Muscle of leg (tissue), 11 donors: Measurements from ENCODE around the gene CFAP210. TPM values are rescaled to one million over a fixed set of nuclear protein-coding genes. Genes with fewer than 3 reads are reported as not detected.
A peak's percentile ranks its signal among the peaks of the same experiment; 100 is the strongest.

ENCODE experiments used
- DNase-seq: peaks from one replicate; pipeline ENCODE4 v3.0.0; 2013
- H3K27ac ChIP-seq: one replicate; pipeline ENCODE4 v1.5.1; 2013; ENCODE audit warnings: mild to moderate bottlenecking, low read length, control low read depth
- H3K27me3 ChIP-seq: one replicate; pipeline ENCODE4 v1.6.1; 2013; ENCODE audit warnings: low read length; ENCODE audit not compliant: control insufficient read depth, insufficient read depth
- H3K36me3 ChIP-seq: one replicate; pipeline ENCODE4 v1.6.1; 2013; ENCODE audit warnings: low read length; ENCODE audit not compliant: control insufficient read depth, insufficient read depth
- H3K4me1 ChIP-seq: one replicate; pipeline ENCODE4 v1.6.1; 2013; ENCODE audit warnings: low read length; ENCODE audit not compliant: control insufficient read depth, insufficient read depth
- H3K4me3 ChIP-seq: one replicate; pipeline ENCODE4 v1.5.1; 2013; ENCODE audit warnings: low read length, control low read depth
- H3K9me3 ChIP-seq: replicated peaks from 2 replicates; pipeline ENCODE4 v1.6.1; 2013; ENCODE audit warnings: low read depth, low read length; ENCODE audit not compliant: control insufficient read depth
- WGBS: methylation state at CpG from one replicate; pipeline ENCODE4 v1.1.5; 2013; ENCODE audit warnings: missing lambda C conversion rate; ENCODE audit not compliant: insufficient coverage; 5-methylcytosine and 5-hydroxymethylcytosine counted together
- polyA plus RNA-seq, 8 donors: library from polyadenylated mRNA; unstranded; fragments of 120-200 nt; gene quantifications; one replicate each; pipeline versions ENCODE4 v1.2.1 to v1.2.3, GENCODE V29; 2013; ENCODE audit warnings: inconsistent platforms in 1 of 8, low replicate concordance in 1 of 8; ENCODE audit not compliant: insufficient read length in 8 of 8, insufficient read depth in 1 of 8
- total RNA-seq: library from RNA; stranded (reverse); fragments of 120-200 nt; gene quantifications from one replicate; pipeline ENCODE4 v1.2.4, GENCODE V29; 2013

CFAP210 gene
- total and polyA plus RNA-seq, 9 donors: 0.10 to 0.57 (median 0.17) TPM; not detected in 1

- DNase-seq: peak; percentile 73
Measured at GRCh38 chr2:169729274-169729605, 35.0 kb upstream of the CFAP210 start.

DNA sequence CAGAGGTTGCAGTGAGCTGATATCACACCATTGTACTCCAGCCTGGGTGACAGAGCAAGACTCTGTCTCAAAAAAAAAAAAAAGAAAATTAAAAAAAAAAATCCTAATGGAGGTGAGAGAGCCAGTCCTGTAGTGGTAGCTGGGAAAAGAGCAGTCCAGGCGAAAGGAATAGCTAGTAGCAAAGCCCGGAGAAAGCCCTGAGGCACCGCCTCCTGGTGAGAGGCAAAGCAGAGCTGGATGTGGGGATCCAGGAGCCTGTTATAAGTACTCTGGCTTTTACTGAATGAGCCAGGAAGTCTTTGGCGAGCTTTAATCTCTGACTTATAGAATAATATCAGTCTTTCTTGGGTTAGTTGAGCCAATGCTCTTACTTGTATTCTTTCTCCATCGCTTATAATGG lies 32.9 kb upstream of the CFAP210 start:
- Histone ChIP-seq H3K27me3 (no peaks in the 10 kb centered on the region), H3K4me1 (no peaks in the 10 kb centered on the region), H3K4me3 (no peak overlapping the region), H3K36me3 (no peaks in the 10 kb centered on the region), H3K9me3 (no peaks in the 10 kb centered on the region), H3K27ac (no peak overlapping the region)
- DNase-seq: peak; percentile 20
- 83% methylated on average over 1 of the region's 5 CpGs for WGBS

More at GRCh38 chr2:169729274-169729605, 35.0 kb upstream of the CFAP210 start:
- no peak overlapping the region for H3K4me3 ChIP-seq
- no peaks in the 10 kb centered on the region for H3K9me3 ChIP-seq
- no peaks in the 10 kb centered on the region for H3K36me3 ChIP-seq
- no CpG with 5 or more reads among the region's 1 CpG for WGBS
- H3K4me1 ChIP-seq: peaks cover 8% of the 10 kb centered on the region
- H3K27me3 ChIP-seq: no peaks in the 10 kb centered on the region
- H3K27ac ChIP-seq: no peak overlapping the region

DNA sequence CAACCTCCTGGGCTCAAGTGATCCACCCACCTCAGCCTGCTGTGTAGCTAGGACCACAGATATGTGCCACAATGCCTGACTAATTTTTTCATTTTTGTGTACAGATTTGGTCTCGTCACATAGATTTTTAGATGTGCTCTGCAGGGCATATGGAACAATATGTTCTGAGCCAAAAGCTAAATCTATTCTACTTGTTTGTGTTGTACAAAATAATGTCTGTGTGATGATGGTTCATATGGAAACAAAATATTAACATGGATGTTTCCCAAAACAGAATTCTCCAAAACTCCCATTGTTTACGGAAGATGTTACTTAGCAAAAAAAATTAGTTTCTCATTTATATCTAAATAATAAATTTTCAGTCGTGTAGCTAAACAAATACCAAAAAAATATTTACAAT lies 26.8 kb upstream of the CFAP210 start:
- H3K9me3 ChIP-seq: no peaks in the 10 kb centered on the region
- H3K27me3 ChIP-seq: no peaks in the 10 kb centered on the region
- peaks cover 12% of the 10 kb centered on the region for H3K4me1 ChIP-seq
- peak; percentile 82 for DNase-seq
- WGBS: no CpG with 5 or more reads among the region's 3 CpGs
- no peaks in the 10 kb centered on the region for H3K36me3 ChIP-seq
- no peak overlapping the region for H3K27ac ChIP-seq
- no peak overlapping the region for H3K4me3 ChIP-seq

GRCh38 chr2:169718930-169719504 lies 24.8 kb upstream of the CFAP210 start:
- 80% methylated on average over 1 of the region's 2 CpGs for whole genome bisulfite sequencing
- H3K27me3 ChIP-seq: no peaks in the 10 kb centered on the region
- no peak overlapping the region for H3K27ac ChIP-seq
- H3K36me3 ChIP-seq: no peaks in the 10 kb centered on the region
- no peak overlapping the region for H3K4me3 ChIP-seq
- peaks cover 23% of the 10 kb centered on the region for H3K4me1 ChIP-seq
- DNase-seq: no peak
- no peaks in the 10 kb centered on the region for H3K9me3 ChIP-seq

GRCh38 chr2:169717691-169718063 lies 23.5 kb upstream of the CFAP210 start:
- 100% methylated on average over 1 of the region's 4 CpGs for WGBS

DNA sequence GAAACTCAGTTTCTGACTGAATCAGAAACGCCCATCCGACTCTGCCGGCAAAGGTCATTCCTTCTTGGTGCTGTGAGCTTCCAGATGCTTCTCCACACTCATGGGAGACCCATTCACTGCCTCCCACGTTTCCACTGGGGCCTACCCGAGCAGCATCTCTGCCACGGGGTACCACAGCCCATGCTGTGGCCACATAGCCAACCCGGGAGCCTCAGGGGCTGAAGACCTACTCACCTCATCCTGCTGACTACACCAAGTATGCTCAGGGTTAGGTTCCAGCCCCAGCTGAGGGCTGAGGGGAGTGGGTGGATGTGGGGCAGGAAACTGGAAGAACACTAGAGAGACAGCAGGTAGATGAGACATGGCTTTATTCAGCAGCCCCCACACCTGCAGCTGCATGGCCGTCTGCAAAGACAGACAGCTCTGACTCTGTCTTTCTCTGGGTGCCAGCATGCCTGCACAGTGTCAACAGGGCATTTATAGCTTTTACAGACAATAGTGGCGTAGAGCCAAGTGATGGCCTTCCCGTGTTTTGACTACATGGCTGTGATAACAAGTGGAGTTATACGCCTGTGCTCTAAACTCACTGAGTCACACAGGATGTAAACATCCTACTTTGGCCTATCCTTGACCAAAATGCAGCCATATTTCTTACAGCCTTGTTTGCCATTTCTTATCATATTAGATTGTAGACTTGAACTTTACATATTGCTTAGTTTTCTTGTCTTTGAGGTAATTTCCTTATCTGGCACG lies 22.9 kb upstream of the CFAP210 start:
- Histone ChIP-seq H3K9me3 (no peaks in the 10 kb centered on the region), H3K4me1 (peaks cover 23% of the 10 kb centered on the region), H3K36me3 (no peaks in the 10 kb centered on the region), H3K27me3 (no peaks in the 10 kb centered on the region), H3K4me3 (no peak overlapping the region), H3K27ac (no peak overlapping the region)
- WGBS: 45% methylated on average over 9 of the region's 12 CpGs
- DNase-seq: no peak

More at GRCh38 chr2:169717691-169718063, 23.5 kb upstream of the CFAP210 start:
- no peak for DNase-seq
- Histone ChIP-seq H3K9me3 (no peaks in the 10 kb centered on the region), H3K4me1 (peaks cover 23% of the 10 kb centered on the region), H3K4me3 (no peak overlapping the region), H3K27me3 (no peaks in the 10 kb centered on the region), H3K36me3 (no peaks in the 10 kb centered on the region), H3K27ac (no peak overlapping the region)

- Histone ChIP-seq H3K27me3 (no peaks in the 10 kb centered on the region), H3K9me3 (no peaks in the 10 kb centered on the region), H3K4me1 (peaks cover 23% of the 10 kb centered on the region), H3K4me3 (no peak overlapping the region), H3K36me3 (peaks cover 3% of the 10 kb centered on the region), H3K27ac (peak overlapping the region; percentile 45)
- peak; percentile 91 for DNase-seq
- 24% methylated on average over 7 of the region's 12 CpGs for WGBS
Measured at GRCh38 chr2:169716238-169716886, 22.2 kb upstream of the CFAP210 start.

DNA sequence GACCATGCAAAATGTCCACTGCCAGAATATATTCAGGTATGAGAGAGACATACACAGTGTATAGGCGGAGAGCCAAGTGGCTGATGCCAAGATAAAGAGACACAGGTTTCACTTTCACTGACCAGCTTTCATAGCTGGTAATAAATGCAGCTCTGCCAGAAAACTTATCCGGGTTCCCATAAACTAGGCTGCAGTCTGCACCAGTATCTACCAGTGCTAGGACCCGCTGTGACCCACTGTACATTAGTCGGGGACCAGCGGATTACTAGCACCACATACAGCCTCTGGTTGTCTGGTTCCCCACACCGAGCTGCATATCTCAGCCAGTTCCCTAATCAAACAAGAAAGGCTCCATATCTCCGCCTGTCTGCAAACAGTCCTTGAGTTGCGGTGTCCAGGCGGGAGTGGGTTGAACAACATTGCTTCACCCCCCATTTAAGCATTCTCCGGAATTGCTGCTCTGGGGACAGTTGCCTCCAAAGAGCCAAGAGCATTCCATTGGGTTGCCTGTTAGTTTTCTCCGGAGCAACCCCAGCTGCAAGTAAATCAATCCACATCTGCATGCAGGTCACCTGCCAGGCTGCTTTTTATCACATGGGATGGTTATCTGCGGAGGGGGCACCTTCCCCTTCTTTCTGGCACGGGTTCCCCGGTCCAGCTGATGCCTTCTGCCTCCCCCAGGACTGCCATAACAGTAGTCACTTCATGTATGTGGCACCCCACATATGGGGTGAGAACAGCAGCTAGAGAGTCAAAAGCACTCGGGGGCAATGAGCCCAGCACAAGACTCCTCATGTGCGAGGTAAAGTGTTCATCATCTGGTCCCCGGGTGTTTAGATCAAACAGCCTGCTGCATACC lies 21.4 kb upstream of the CFAP210 start:
- DNase-seq: peak; percentile 44
- Histone ChIP-seq H3K36me3 (peaks cover 3% of the 10 kb centered on the region), H3K27me3 (no peaks in the 10 kb centered on the region), H3K4me1 (peaks cover 23% of the 10 kb centered on the region), H3K9me3 (no peaks in the 10 kb centered on the region), H3K4me3 (no peak overlapping the region), H3K27ac (no peak overlapping the region)
- 28% methylated on average over 12 of the region's 17 CpGs for WGBS

GRCh38 chr2:169714699-169715098 lies 20.5 kb upstream of the CFAP210 start:
- H3K27ac ChIP-seq: no peak overlapping the region
- no peaks in the 10 kb centered on the region for H3K9me3 ChIP-seq
- H3K27me3 ChIP-seq: no peaks in the 10 kb centered on the region
- H3K4me1 ChIP-seq: peaks cover 23% of the 10 kb centered on the region
- H3K4me3 ChIP-seq: no peak overlapping the region
- H3K36me3 ChIP-seq: peaks cover 3% of the 10 kb centered on the region
- DNase-seq: no peak
- WGBS: 96% methylated on average over 3 of the region's 6 CpGs

GRCh38 chr2:169713331-169713730 lies 19.1 kb upstream of the CFAP210 start:
- Histone ChIP-seq H3K9me3 (no peaks in the 10 kb centered on the region), H3K27me3 (no peaks in the 10 kb centered on the region), H3K27ac (no peak overlapping the region), H3K36me3 (peaks cover 3% of the 10 kb centered on the region), H3K4me3 (no peak overlapping the region), H3K4me1 (peaks cover 23% of the 10 kb centered on the region)
- 97% methylated on average over 2 of the region's 3 CpGs for WGBS
- no peak for DNase-seq
